GM21576 (cell line): Measurements from ENCODE around the gene RANBP17.

Source experiments
- ATAC-seq: cut with Tn5 transposase; IDR thresholded peaks from one replicate; pipeline ENCODE4 v1.9.1; 2021; ENCODE audit warnings: mild to moderate bottlenecking, moderate library complexity; ENCODE audit not compliant: unreplicated experiment

Gene RANBP17

GRCh38 chr5:171312129-171312974, 450.5 kb downstream of the RANBP17 start:
- ATAC-seq = no peak

GRCh38 chr5:171313481-171314206, 451.8 kb downstream of the RANBP17 start:
- no peak for ATAC-seq

- no peak for ATAC-seq
Measured at GRCh38 chr5:171314728-171315385, 453.0 kb downstream of the RANBP17 start.

- no peak for ATAC-seq
Measured at GRCh38 chr5:171315386-171315891, 453.6 kb downstream of the RANBP17 start.

GRCh38 chr5:171315925-171316257, 454.1 kb downstream of the RANBP17 start:
- ATAC-seq = no peak

- no peak for ATAC-seq
Measured at GRCh38 chr5:171316258-171317121, 454.7 kb downstream of the RANBP17 start.

GRCh38 chr5:171317230-171317629, 455.4 kb downstream of the RANBP17 start:
- ATAC-seq = no peak

- ATAC-seq = no peak
Measured at GRCh38 chr5:171318026-171318425, 456.2 kb downstream of the RANBP17 start.

GRCh38 chr5:171321447-171321846, 459.6 kb downstream of the RANBP17 start:
- ATAC-seq = no peak

GRCh38 chr5:171322527-171322926, 460.7 kb downstream of the RANBP17 start:
- ATAC-seq = no peak

GRCh38 chr5:171323007-171323406, 461.2 kb downstream of the RANBP17 start:
- no peak for ATAC-seq

GRCh38 chr5:171323806-171324632, 462.2 kb downstream of the RANBP17 start:
- no peak for ATAC-seq

- ATAC-seq = no peak
Measured at GRCh38 chr5:171330021-171330420, 468.2 kb downstream of the RANBP17 start.

- no peak for ATAC-seq
Measured at GRCh38 chr5:171335616-171336015, 473.8 kb downstream of the RANBP17 start.

GRCh38 chr5:171336521-171337209, 474.8 kb downstream of the RANBP17 start:
- no peak for ATAC-seq

GRCh38 chr5:171337210-171337569, 475.4 kb downstream of the RANBP17 start:
- no peak for ATAC-seq

GRCh38 chr5:171340042-171340441, 478.2 kb downstream of the RANBP17 start:
- no peak for ATAC-seq

GRCh38 chr5:171340491-171340890, 478.7 kb downstream of the RANBP17 start:
- no peak for ATAC-seq
